HEK293 (cell line): ENCODE results near the gene TASOR2.

Source experiments
- CTCF ChIP-seq: fragments of 450-650 bp; formaldehyde crosslinking; IDR thresholded peaks from 2 replicates; pipeline ENCODE4 v1.5.1; 2016; ENCODE audit warnings: missing biosample characterization, missing genetic modification characterization
- TCF7L2 ChIP-seq: IDR thresholded peaks from 2 replicates; pipeline ENCODE4 v1.6.1; 2011; ENCODE audit warnings: low read depth, mild to moderate bottlenecking, inconsistent platforms, low read length, moderate library complexity, borderline replicate concordance

DNA sequence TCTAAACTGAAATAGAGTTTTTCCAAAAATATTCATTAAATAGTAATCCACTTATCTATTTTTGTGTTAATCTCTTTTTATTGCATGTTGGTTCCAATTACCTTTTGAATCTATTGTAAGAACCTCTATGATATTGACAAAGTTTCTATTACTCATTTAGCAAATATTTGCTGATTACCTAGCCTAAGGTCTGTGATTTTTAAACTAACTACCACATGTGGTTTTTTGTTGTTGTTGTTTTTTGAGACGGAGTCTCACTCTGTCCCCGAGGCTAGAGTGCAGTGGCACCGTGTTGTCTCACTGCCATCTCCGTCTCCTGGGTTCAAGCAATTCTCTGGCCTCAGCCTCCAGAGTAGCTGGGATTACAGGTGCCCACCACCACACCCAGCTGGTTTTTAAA, 16.2 kb upstream of the TASOR2 start:
- no peak for TF ChIP-seq CTCF (tag by site-specific recombination)
- TF ChIP-seq TCF7L2: no peak
